HepG2 (cell line): ENCODE measurements around the gene PLCB1. TPM values are rescaled to one million over a fixed set of nuclear protein-coding genes. Genes with fewer than 3 reads are reported as not detected.

ENCODE experiments used
- E2F2 ChIP-seq: sonication (generic); formaldehyde crosslinking; IDR thresholded peaks from 2 replicates; pipeline ENCODE4 v1.4.0; 2020; ENCODE audit warnings: missing genetic modification reagents, borderline replicate concordance
- FOXJ3 ChIP-seq: sonication (generic); formaldehyde crosslinking; IDR thresholded peaks from 2 replicates; pipeline ENCODE4 v1.4.0; 2020; ENCODE audit warnings: missing genetic modification reagents, mild to moderate bottlenecking, borderline replicate concordance
- HNF4G ChIP-seq, 2 experiments: sonication (generic) in 1 of 2; formaldehyde crosslinking in 1 of 2; IDR thresholded peaks; 2 replicates each; pipeline versions ENCODE4 v1.4.0 to v1.6.1; 2011 to 2020; ENCODE audit warnings: borderline replicate concordance in 2 of 2, low read depth in 2 of 2, mild to moderate bottlenecking in 2 of 2, low read length in 1 of 2, missing genetic modification reagents in 1 of 2, moderate library complexity in 1 of 2
- HNRNPK ChIP-seq: fragments of 200-400 bp; formaldehyde crosslinking; IDR thresholded peaks from 2 replicates; pipeline ENCODE4 v1.6.1; 2018; ENCODE audit warnings: low read length, low read depth, moderate library complexity, mild to moderate bottlenecking; ENCODE audit not compliant: poor library complexity, severe bottlenecking
- RERE ChIP-seq: IDR thresholded peaks from 2 replicates; pipeline ENCODE4 v1.6.1; 2016; ENCODE audit warnings: low read depth, missing genetic modification reagents, missing compliant biosample characterization
- SIN3B ChIP-seq: fragments of 150-350 bp; IDR thresholded peaks from 2 replicates; pipeline ENCODE4 v1.6.1; 2014; ENCODE audit warnings: low read length
- SOX6 ChIP-seq, 2 experiments: fragments of 450-650 bp in 1 of 2; sonication (generic) in 1 of 2; formaldehyde crosslinking in 1 of 2; IDR thresholded peaks; 2 replicates each; pipeline versions ENCODE4 v1.4.0 to v1.6.1; 2017 to 2020; ENCODE audit warnings: antibody characterized with exemption in 1 of 2, mild to moderate bottlenecking in 1 of 2, missing genetic modification reagents in 1 of 2
- TMF1 ChIP-seq: sonication (generic); formaldehyde crosslinking; IDR thresholded peaks from 2 replicates; pipeline ENCODE4 v1.8.1; 2022; ENCODE audit warnings: low read depth, missing genetic modification reagents
- ZNF790 ChIP-seq: sonication (generic); formaldehyde crosslinking; IDR thresholded peaks from 2 replicates; pipeline ENCODE4 v1.8.0; 2022; ENCODE audit warnings: missing genetic modification reagents, mild to moderate bottlenecking, borderline replicate concordance
- polyA plus RNA-seq, 8 experiments: library from polyadenylated mRNA; depleted of rRNA in 3 of 8; stranded (reverse) in 7 of 8; unstranded in 1 of 8; fragments of >200 nt; fragmentation: Illumina TruSeq in 4 of 8; extraction: Trizol in 4 of 8; gene quantifications; 2 replicates each; pipeline versions ENCODE4 v1.2.1 to v1.2.3, GENCODE V29; 2011 to 2016; ENCODE audit warnings: low read depth in 4 of 8, missing spikeins in 1 of 8, mixed read lengths in 1 of 8; ENCODE audit not compliant: insufficient read depth in 1 of 8
- total RNA-seq, 5 experiments: library from RNA; depleted of rRNA; stranded (reverse); fragments of >200 nt; fragmentation: Illumina TruSeq; extraction: Trizol; gene quantifications; 2 replicates each; pipeline ENCODE4 v1.2.3, GENCODE V29; 2016; ENCODE audit warnings: low read depth in 1 of 5

The PLCB1 gene
- total and polyA plus RNA-seq, 2 of the 13 experiments (the other 11 are each of a cell fraction or from before 2014, with no cell fraction given) = 42.4 to 55.9 TPM

GRCh38 chr20:8215361-8215781 is 83.3 kb downstream of the PLCB1 start (continued):
- TF ChIP-seq ZNF790 (CRISPR knock-in tag) = no peak
- TF ChIP-seq RERE (CRISPR knock-in tag) = no peak
- no peak for TF ChIP-seq HNF4G (IDR thresholded peaks at IDR 0.05; ENCODE audit: borderline replicate concordance, low read depth, low read length)
- no peak for TF ChIP-seq HNF4G (CRISPR knock-in tag; IDR thresholded peaks at IDR 0.05; ENCODE audit: borderline replicate concordance, low read depth)
- TF ChIP-seq SIN3B = no peak
- no peak for TF ChIP-seq SOX6 (IDR thresholded peaks at IDR 0.05)
- TF ChIP-seq SOX6 (CRISPR knock-in tag; IDR thresholded peaks at IDR 0.05) = no peak
- no peak for TF ChIP-seq TMF1 (CRISPR knock-in tag)
- no peak for TF ChIP-seq FOXJ3 (CRISPR knock-in tag)
- TF ChIP-seq HNRNPK = no peak
- TF ChIP-seq E2F2 (CRISPR knock-in tag) = no peak
